ENCODE measurements around the gene SEMA4C. TPM values are rescaled to one million over a fixed set of nuclear protein-coding genes. Genes with fewer than 3 reads are reported as not detected.

SEMA4C gene, protein sequence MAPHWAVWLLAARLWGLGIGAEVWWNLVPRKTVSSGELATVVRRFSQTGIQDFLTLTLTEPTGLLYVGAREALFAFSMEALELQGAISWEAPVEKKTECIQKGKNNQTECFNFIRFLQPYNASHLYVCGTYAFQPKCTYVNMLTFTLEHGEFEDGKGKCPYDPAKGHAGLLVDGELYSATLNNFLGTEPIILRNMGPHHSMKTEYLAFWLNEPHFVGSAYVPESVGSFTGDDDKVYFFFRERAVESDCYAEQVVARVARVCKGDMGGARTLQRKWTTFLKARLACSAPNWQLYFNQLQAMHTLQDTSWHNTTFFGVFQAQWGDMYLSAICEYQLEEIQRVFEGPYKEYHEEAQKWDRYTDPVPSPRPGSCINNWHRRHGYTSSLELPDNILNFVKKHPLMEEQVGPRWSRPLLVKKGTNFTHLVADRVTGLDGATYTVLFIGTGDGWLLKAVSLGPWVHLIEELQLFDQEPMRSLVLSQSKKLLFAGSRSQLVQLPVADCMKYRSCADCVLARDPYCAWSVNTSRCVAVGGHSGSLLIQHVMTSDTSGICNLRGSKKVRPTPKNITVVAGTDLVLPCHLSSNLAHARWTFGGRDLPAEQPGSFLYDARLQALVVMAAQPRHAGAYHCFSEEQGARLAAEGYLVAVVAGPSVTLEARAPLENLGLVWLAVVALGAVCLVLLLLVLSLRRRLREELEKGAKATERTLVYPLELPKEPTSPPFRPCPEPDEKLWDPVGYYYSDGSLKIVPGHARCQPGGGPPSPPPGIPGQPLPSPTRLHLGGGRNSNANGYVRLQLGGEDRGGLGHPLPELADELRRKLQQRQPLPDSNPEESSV
- total RNA-seq (10 to 100 TPM; 22.0 to 28.5 (median 24.5) TPM), polyA plus RNA-seq (19.3 TPM)
- long read RNA-seq, donor 1, partial matches to known transcripts: 12 of 23 reads
- long read RNA-seq, donor 1, other reads (novel, unspliced or antisense): 8 of 23 reads
- long read RNA-seq, donor 2, partial matches to known transcripts: 1 of 8 reads
- long read RNA-seq, donor 2, other reads (novel, unspliced or antisense): 5 of 8 reads
- long read RNA-seq, donor 3, partial matches to known transcripts: 8 of 22 reads
- long read RNA-seq, donor 3, other reads (novel, unspliced or antisense): 14 of 22 reads
- long read RNA-seq, donor 4, partial matches to known transcripts: 3 of 15 reads
- long read RNA-seq, donor 4, other reads (novel, unspliced or antisense): 11 of 15 reads

DNA sequence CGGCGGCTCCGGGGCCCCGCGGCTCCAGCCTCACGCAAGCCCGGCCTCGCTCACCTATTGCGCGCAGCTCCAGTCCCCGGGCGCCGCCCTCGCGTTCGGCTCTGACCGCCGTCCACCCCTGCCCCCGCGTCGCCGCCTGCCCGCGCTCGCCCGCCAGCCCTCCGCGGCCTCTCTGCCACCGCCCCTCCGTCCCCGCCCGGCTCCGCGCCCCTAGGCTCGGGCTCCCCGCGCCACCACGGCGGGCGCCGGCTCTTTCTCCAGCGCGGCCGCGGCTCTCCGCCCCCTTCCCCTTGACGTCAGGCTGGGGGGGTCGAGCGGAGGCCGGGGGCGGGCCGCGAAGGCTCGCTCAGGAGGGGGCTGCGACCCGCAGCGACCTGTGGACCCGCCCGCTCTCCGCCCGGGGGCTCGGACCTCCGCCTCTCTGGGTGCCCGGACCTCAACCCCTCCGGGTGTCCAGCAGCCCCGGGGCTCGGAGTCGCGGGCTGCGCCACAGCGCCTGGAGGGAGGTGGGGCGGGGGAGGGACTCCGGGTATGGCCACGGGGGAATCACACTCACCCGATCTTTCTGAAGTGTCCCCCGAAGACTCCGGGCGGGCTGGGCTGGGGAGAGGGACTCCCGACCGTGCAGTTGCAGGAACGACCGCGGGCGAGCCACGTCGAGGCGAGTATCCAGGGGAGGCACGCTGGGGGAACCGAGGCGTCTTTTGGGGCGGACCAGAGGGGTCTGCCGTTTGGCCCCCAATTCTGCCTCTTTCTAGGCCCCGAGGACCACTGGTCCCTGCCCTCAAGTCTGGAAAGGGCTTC, at the start of gene SEMA4C:
Gene SEMA4C, minus strand, starts transcription at position 259 of the 804 bp plus-strand sequence. CDS start 2,194 bp downstream, outside the sequence.
- no peaks in the 10 kb centered on the region for H3K9me3 ChIP-seq (ENCODE audit: control insufficient read depth, low read length)
- WGBS: under 1% methylated on average over 93 of the region's 93 CpGs
- intact Hi-C loops (cut with DNase I): loop anchor here in 2 of 4 donors (2.0 to 10.0 kb wide), 3 partner anchors 37 to 1185 kb away; no protein-coding TSS in a partner anchor
- ATAC-seq: peak; percentile 42 to 59
- H3K4me3 ChIP-seq (ENCODE audit: low read length): peak within 1 kb of the TSS; percentile 85
- H3K4me1 ChIP-seq (ENCODE audit: control insufficient read depth, insufficient read depth, low read length): peaks cover 7% of the 10 kb centered on the region
- H3K27ac ChIP-seq (ENCODE audit: low read length): peak within 1 kb of the TSS; percentile 89
- H3K27me3 ChIP-seq (ENCODE audit: control insufficient read depth, insufficient read depth): no peaks in the 10 kb centered on the region
- DNase-seq: peak; percentile 76 to 92 (median 91)

DNA sequence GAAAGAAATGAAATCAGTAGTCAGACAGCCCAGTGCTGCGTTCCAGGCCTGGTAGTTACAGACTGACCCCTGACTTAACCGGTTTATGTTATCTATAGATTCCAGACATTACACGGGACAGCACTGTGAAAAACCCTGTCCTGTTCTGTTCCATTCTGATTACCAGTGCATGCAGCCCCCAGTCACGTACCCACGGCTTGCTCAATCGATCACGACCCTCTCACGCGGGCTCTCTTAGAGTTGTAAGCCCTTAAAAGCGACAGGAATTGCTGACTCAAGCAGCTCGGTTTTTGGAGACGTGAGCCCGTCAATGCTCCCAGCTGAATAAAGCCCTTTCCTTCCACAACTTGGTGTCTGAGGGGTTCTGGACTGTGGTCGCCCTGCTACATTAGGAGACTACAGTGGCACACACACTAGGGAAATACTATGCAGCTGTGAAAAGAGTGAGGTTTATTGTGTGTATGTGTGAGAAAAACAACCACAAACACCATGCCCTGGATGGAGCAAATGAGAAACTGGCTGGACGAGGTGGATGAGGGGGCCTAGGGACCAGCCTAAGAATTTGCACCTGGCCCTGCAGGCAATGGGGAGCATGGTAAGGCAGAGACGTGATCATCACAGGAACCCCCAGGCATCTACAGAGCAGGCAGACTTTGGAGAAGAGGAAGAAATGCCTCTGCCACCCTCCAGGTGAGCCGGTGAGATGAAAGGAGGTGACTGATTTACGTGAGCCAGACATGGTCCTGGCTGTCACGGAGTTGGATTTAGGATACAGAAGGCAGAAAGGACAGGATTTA, 49.1 kb upstream of the SEMA4C start:
- Histone ChIP-seq H3K9me3 (ENCODE audit: control insufficient read depth, low read length) (no peaks in the 10 kb centered on the region), H3K4me3 (ENCODE audit: low read length) (no peak overlapping the region), H3K4me1 (ENCODE audit: control insufficient read depth, insufficient read depth, low read length) (peaks cover 3% of the 10 kb centered on the region), H3K27me3 (ENCODE audit: control insufficient read depth, insufficient read depth) (no peaks in the 10 kb centered on the region), H3K27ac (ENCODE audit: low read length) (no peak overlapping the region)
- ATAC-seq: no peak
- WGBS: 89% methylated on average over 19 of the region's 19 CpGs
- DNase-seq: no peak
- intact Hi-C loops (cut with DNase I): no loop called here

DNA sequence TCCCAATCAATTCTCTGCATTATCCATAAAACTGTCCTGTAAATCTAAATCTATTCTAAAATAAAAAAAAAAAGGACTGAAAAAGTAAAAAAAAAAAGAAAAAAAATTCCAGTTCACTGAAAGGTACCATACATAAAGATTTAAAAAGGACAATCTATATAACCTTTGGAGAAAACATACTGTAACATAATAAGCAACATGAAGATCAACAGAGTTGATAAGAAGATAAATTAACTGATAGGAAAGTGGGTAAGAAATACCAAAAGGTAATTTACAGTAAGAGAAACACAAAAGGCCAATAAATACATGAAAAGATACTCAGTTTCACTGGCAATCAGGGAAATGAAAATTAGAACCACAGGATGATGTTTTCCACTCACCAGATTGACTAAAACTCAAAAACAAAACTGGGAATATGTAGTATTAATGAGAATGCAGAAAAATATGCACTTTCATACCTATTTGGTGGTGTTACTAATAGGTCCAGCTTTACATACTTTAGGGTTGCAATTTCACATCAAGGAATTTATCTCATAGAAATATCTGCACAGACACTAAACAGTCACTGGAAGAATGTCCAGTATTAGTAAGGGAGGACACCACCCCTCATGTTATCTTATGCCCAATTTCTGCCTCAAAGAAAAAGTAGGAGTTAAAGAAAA, 48.3 kb upstream of the SEMA4C start:
- DNase-seq (no peak), ATAC-seq (no peak)
- intact Hi-C loops (cut with DNase I): no loop called here
- H3K27ac ChIP-seq (ENCODE audit: low read length): no peak overlapping the region
- H3K4me1 ChIP-seq (ENCODE audit: control insufficient read depth, insufficient read depth, low read length): peaks cover 3% of the 10 kb centered on the region
- no peak overlapping the region for H3K4me3 ChIP-seq (ENCODE audit: low read length)
- H3K9me3 ChIP-seq (ENCODE audit: control insufficient read depth, low read length): no peaks in the 10 kb centered on the region
- H3K27me3 ChIP-seq (ENCODE audit: control insufficient read depth, insufficient read depth): no peaks in the 10 kb centered on the region

DNA sequence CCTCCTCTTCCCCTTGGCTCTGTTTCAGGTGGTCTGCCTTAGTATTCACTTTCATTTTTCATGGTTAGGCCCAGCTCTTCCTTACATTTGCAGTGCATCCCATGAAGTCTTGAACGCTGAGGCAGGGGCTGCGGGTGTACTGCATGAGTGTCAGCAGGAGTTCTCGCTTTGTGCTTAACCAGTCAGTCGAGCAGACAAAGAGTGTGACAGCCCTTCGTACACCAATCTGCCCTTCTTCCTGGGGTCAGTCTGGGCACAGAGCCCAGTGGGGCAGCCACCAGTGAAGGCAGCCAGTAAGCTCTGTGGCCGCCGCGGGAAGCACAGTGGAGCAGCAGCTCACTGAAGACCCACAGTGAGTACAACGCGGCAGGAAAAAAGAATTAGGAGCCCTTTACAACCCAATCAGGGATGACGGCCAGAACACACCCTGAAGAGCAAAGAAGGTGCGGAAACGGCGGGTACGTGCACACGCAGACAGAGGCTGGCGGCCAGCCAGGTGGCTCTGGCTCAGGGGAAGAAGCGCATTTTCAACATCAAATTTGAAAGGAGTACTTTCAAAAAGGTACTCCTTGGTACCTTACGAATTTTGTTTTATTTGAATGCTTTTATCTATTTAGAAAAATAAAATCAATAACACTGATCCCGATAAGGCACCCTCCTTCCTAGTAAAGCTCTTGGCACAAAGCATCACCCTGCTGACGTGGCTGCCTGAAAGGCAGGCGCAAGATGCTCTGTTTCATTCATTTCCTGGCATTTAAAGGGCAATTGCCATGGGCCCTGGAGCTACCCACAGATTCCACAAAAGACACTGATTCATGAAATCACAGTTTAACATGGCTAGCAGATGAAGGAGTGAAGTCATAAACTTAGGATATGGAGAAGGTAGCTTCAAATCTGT, 47.0 kb upstream of the SEMA4C start:
- peaks cover 3% of the 10 kb centered on the region for H3K4me1 ChIP-seq (ENCODE audit: control insufficient read depth, insufficient read depth, low read length)
- no peaks in the 10 kb centered on the region for H3K9me3 ChIP-seq (ENCODE audit: control insufficient read depth, low read length)
- DNase-seq (no peak), ATAC-seq (no peak)
- no peak overlapping the region for H3K4me3 ChIP-seq (ENCODE audit: low read length)
- peak overlapping the region; percentile 44 for H3K27ac ChIP-seq (ENCODE audit: low read length)
- intact Hi-C loops (cut with DNase I): no loop called here
- H3K27me3 ChIP-seq (ENCODE audit: control insufficient read depth, insufficient read depth): no peaks in the 10 kb centered on the region
- 70% methylated on average over 22 of the region's 22 CpGs for WGBS

DNA sequence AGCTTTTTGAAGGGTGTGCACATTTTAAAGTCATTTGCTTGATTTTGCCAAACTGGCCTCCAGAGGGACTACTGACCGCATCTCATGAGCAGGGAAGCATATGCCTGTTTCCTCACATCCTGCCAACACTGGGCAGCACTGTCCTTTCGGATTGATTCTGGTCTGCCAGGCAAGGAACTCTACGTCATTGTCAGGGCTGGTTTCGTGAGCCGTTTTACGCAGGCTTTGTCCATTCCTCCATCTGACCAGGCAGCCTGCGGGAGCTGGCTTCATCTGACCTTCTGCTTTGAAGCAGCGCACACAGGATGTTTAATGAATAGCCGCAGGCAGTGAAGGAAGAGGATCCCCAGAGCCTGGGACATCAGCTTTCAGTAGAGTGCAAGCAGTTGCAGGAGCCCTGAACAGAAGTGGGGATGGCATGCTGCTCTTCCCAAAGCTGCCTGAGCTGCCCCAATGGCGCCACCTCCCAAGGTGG, 46.3 kb upstream of the SEMA4C start:
- intact Hi-C loops (cut with DNase I): no loop called here
- 66% methylated on average over 10 of the region's 10 CpGs for WGBS
- peak in 1 of 3 donors; percentile 13 for DNase-seq
- Histone ChIP-seq H3K4me1 (ENCODE audit: control insufficient read depth, insufficient read depth, low read length) (peaks cover 3% of the 10 kb centered on the region), H3K27me3 (ENCODE audit: control insufficient read depth, insufficient read depth) (no peaks in the 10 kb centered on the region), H3K9me3 (ENCODE audit: control insufficient read depth, low read length) (no peaks in the 10 kb centered on the region), H3K27ac (ENCODE audit: low read length) (peak overlapping the region; percentile 44), H3K4me3 (ENCODE audit: low read length) (no peak overlapping the region)
- peak in 1 of 2 donors; percentile 7 for ATAC-seq

DNA sequence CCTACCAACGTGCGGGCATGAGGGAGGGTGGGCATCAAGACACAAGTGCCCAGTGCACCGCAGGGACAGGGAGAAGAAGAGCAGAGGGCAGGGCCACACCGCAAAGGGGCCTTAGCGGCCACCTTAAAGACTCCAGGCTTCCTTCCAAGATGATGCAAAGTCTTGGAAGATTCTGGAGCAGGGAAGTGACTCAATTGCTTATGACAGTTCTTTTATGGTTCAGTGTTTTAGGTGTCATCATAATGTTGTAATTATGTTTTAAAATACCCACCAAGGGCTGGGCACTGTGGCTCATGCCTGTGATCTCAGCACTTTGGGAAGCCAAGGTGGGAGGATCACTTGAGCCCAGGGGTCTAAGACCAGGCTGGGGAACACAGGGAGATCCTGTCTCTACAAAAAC, 44.5 kb upstream of the SEMA4C start:
- H3K4me3 ChIP-seq (ENCODE audit: low read length): no peak overlapping the region
- DNase-seq (peak in 1 of 3 donors; percentile 32), ATAC-seq (no peak)
- peaks cover 5% of the 10 kb centered on the region for H3K4me1 ChIP-seq (ENCODE audit: control insufficient read depth, insufficient read depth, low read length)
- no peak overlapping the region for H3K27ac ChIP-seq (ENCODE audit: low read length)
- intact Hi-C loops (cut with DNase I): no loop called here
- WGBS: 67% methylated on average over 5 of the region's 5 CpGs
- H3K9me3 ChIP-seq (ENCODE audit: control insufficient read depth, low read length): no peaks in the 10 kb centered on the region
- H3K27me3 ChIP-seq (ENCODE audit: control insufficient read depth, insufficient read depth): no peaks in the 10 kb centered on the region

DNA sequence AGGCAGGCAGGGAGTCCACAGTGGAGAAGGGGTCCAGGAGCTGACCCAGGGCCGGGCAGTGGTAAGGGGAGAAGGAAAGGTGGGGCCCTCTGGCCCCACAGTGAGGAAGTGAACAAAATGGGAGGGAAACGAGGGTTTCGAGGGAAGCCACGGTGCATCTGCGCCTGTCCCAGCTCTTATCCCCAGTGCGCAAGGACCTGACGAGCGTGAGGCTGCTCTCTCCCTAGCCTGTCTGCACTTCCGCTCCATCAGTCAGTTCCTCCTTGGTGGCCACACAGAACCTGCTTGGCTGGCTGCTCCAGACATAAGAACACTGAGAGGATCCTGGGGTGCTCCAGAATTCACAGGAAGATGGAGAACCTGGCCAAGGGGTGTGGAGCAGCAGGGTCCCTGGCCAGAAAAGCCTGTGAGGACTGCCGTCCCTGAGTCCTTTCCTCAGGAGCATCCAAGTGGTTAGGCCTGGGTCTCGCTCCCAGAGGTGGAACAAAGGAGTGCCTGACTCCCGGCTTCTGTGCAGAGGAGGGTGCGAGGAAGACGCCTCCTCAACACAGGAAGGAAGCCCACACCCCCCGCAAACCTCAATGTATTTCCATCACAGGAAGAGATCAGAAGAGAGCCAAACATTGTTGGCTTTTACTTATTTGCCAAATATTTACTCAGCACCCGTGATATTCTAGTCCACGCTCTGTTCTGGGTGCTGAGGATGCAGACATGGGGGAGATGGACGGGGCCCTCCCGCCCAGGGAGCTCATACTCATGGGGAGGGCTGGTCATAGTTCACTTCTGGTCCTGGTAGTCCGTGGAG, 43.7 kb upstream of the SEMA4C start:
- no peak overlapping the region for H3K4me3 ChIP-seq (ENCODE audit: low read length)
- no peaks in the 10 kb centered on the region for H3K9me3 ChIP-seq (ENCODE audit: control insufficient read depth, low read length)
- H3K27ac ChIP-seq (ENCODE audit: low read length): peak overlapping the region; percentile 21
- H3K27me3 ChIP-seq (ENCODE audit: control insufficient read depth, insufficient read depth): no peaks in the 10 kb centered on the region
- H3K4me1 ChIP-seq (ENCODE audit: control insufficient read depth, insufficient read depth, low read length): peaks cover 6% of the 10 kb centered on the region
- DNase-seq (peak in 2 of 3 donors; percentile 49 to 61), ATAC-seq (peak; percentile 16 to 52)
- intact Hi-C loops (cut with DNase I): no loop called here
- WGBS: 63% methylated on average over 20 of the region's 20 CpGs

DNA sequence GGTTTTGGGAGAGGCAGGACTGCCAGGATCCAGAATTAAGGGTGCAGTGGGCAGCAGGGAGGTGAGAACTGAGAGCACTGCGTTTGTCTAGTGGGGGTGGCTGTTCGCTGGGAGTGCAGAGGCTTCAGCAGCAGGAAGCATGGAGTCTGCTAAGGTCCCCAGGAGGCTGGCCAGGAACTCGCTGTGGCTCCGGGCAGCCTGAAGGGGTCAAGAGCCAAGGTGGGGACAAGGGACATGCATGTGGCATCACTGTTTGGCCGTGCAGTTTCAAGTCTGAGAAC, 43.2 kb upstream of the SEMA4C start:
- peak overlapping the region; percentile 21 for H3K27ac ChIP-seq (ENCODE audit: low read length)
- intact Hi-C loops (cut with DNase I): no loop called here
- DNase-seq: peak in 2 of 3 donors; percentile 44 to 57
- peaks cover 6% of the 10 kb centered on the region for H3K4me1 ChIP-seq (ENCODE audit: control insufficient read depth, insufficient read depth, low read length)
- no peaks in the 10 kb centered on the region for H3K9me3 ChIP-seq (ENCODE audit: control insufficient read depth, low read length)
- no peak overlapping the region for H3K4me3 ChIP-seq (ENCODE audit: low read length)
- no peaks in the 10 kb centered on the region for H3K27me3 ChIP-seq (ENCODE audit: control insufficient read depth, insufficient read depth)
- WGBS: 55% methylated on average over 5 of the region's 5 CpGs
- ATAC-seq: no peak
